Measurements from ENCODE around the gene IDH1. TPM values are rescaled to one million over a fixed set of nuclear protein-coding genes. Genes with fewer than 3 reads are reported as not detected.

IDH1 gene
- total and polyA plus RNA-seq, 10 of the 15 experiments (the other 5 are each of a cell fraction or from before 2014, with no cell fraction given), result 39.0 to 114 (median 55.0) TPM

DNA sequence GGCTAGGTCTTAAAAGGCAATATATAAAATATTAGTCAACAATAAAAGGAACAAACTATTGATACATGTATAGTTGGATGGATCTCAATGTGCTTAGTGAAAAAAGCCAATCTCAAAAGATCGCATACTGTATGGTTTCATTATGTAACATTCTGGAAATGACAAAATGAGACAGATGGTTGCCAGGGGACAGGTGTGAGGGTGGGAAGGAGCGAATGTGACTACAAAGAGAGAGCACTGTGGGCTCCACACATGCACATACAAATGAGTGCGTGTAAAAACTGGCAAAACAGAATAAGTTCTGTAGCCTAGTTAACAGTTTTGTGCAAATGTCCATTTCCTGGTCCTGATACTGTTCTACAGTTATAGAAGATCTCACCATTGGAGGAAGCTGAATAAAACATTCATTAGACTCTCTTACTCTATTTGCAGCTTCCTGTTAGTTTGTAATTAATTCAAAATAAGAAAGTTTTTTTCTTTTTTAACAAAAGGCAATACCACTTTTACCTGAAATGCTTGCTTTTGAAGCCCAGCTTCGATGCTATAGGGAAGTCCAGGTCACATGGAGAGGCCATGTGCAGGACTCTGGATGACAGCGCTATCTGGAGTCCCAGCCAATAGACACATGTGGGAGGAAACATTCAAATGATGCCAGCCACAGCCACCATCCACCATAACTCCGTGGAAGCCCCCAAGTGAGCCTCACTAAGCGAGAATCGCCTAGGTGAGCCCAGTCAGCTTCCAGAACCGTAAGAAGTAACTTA, 44.0 kb downstream of the IDH1 start:
- intact Hi-C loops (cut with micrococcal nuclease; ENCODE audit: unreplicated experiment) (no loop called here), in situ Hi-C loops (cut with MboI) (no loop called here)
- Histone ChIP-seq H3K9ac (ENCODE audit: control insufficient read depth, insufficient read depth, low read length) (no peak overlapping the region), H3K4me2 (ENCODE audit: control insufficient read depth, insufficient read depth) (no peak overlapping the region), H3K27ac (ENCODE audit: control insufficient read depth, insufficient read depth) (no peak overlapping the region), H3K36me3 (ENCODE audit: control insufficient read depth in 2 of 2, insufficient read depth in 2 of 2, low read length in 1 of 2) (no peaks in the 10 kb centered on the region), H3K27me3 (replicated peaks in 1 of 2; ENCODE audit: control insufficient read depth in 2 of 2, insufficient read depth in 2 of 2, low read length in 1 of 2) (no peaks in the 10 kb centered on the region), H3K4me1 (ENCODE audit: control insufficient read depth, insufficient read depth, low read length) (no peaks in the 10 kb centered on the region), H3K79me2 (ENCODE audit: control insufficient read depth, insufficient read depth, low read length) (no peaks in the 10 kb centered on the region), H3K9me3 (replicated peaks; ENCODE audit: control insufficient read depth, insufficient read depth, low read length) (no peaks in the 10 kb centered on the region), H4K20me1 (ENCODE audit: control insufficient read depth, insufficient read depth) (no peaks in the 10 kb centered on the region), H2AFZ (ENCODE audit: control insufficient read depth, low read depth, low read length) (no peak overlapping the region), H3K4me3 (no peak overlapping the region)
- no TSS peak for BruUV-seq (replicated peaks)
- ChIA-PET SMC1A (ENCODE audit: uncharacterized antibody, unreplicated experiment) (no interaction called here), RAD21 (ENCODE audit: unreplicated experiment) (no interaction called here), CTCF (no interaction called here), POLR2A (no interaction called here)
- 21% methylated on average over 9 of the region's 9 CpGs for WGBS (ENCODE audit: insufficient coverage, insufficient replicate concordance, low lambda C conversion rate, missing lambda C conversion rate)
- peak; percentile 50; the same call in 2 of the 3 replicates for ATAC-seq
- FAIRE-seq, result no peak
- no peak for DNase-seq (ENCODE audit: low read depth, low spot score)
- TF ChIP-seq DPF2 (IDR thresholded peaks at IDR 0.05) (no peak), FOS (IDR thresholded peaks at IDR 0.05; ENCODE audit: borderline replicate concordance, extremely low read depth, insufficient read length) (no peak), POLR2AphosphoS2 (IDR thresholded peaks at IDR 0.05; ENCODE audit: low read depth, low read length) (no peak), HDGF (IDR thresholded peaks at IDR 0.05) (no peak), ZNF274 (IDR thresholded peaks at IDR 0.05; ENCODE audit: insufficient read depth, insufficient read length) (no peak), EP300 (IDR thresholded peaks at IDR 0.05; ENCODE audit: borderline replicate concordance in 1 of 2, control insufficient read depth in 1 of 2, low read depth in 2 of 2, low read length in 2 of 2) (no peak), GATAD2B (conservative IDR thresholded peaks at IDR 0.05; ENCODE audit: low read depth) (no peak), SUPT20H (IDR thresholded peaks at IDR 0.05; ENCODE audit: borderline replicate concordance, control insufficient read depth, low read depth, low read length) (no peak), EZH2 (IDR thresholded peaks at IDR 0.05; ENCODE audit: borderline replicate concordance, control insufficient read depth, low read depth, low read length) (no peak)
- TF ChIP-seq, protein P1, sequence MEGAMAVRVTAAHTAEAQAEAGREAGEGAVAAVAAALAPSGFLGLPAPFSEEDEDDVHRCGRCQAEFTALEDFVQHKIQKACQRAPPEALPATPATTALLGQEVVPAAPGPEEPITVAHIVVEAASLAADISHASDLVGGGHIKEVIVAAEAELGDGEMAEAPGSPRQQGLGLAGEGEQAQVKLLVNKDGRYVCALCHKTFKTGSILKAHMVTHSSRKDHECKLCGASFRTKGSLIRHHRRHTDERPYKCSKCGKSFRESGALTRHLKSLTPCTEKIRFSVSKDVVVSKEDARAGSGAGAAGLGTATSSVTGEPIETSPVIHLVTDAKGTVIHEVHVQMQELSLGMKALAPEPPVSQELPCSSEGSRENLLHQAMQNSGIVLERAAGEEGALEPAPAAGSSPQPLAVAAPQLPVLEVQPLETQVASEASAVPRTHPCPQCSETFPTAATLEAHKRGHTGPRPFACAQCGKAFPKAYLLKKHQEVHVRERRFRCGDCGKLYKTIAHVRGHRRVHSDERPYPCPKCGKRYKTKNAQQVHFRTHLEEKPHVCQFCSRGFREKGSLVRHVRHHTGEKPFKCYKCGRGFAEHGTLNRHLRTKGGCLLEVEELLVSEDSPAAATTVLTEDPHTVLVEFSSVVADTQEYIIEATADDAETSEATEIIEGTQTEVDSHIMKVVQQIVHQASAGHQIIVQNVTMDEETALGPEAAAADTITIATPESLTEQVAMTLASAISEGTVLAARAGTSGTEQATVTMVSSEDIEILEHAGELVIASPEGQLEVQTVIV (IDR thresholded peaks at IDR 0.05; ENCODE audit: borderline replicate concordance, partially characterized antibody), result no peak
- TF ChIP-seq, protein P2, sequence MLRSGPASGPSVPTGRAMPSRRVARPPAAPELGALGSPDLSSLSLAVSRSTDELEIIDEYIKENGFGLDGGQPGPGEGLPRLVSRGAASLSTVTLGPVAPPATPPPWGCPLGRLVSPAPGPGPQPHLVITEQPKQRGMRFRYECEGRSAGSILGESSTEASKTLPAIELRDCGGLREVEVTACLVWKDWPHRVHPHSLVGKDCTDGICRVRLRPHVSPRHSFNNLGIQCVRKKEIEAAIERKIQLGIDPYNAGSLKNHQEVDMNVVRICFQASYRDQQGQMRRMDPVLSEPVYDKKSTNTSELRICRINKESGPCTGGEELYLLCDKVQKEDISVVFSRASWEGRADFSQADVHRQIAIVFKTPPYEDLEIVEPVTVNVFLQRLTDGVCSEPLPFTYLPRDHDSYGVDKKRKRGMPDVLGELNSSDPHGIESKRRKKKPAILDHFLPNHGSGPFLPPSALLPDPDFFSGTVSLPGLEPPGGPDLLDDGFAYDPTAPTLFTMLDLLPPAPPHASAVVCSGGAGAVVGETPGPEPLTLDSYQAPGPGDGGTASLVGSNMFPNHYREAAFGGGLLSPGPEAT (IDR thresholded peaks at IDR 0.05; ENCODE audit: low read depth), result no peak
- TF ChIP-seq, protein P3, sequence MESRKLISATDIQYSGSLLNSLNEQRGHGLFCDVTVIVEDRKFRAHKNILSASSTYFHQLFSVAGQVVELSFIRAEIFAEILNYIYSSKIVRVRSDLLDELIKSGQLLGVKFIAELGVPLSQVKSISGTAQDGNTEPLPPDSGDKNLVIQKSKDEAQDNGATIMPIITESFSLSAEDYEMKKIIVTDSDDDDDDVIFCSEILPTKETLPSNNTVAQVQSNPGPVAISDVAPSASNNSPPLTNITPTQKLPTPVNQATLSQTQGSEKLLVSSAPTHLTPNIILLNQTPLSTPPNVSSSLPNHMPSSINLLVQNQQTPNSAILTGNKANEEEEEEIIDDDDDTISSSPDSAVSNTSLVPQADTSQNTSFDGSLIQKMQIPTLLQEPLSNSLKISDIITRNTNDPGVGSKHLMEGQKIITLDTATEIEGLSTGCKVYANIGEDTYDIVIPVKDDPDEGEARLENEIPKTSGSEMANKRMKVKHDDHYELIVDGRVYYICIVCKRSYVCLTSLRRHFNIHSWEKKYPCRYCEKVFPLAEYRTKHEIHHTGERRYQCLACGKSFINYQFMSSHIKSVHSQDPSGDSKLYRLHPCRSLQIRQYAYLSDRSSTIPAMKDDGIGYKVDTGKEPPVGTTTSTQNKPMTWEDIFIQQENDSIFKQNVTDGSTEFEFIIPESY (IDR thresholded peaks at IDR 0.05), result no peak
- TF ChIP-seq, protein P4, sequence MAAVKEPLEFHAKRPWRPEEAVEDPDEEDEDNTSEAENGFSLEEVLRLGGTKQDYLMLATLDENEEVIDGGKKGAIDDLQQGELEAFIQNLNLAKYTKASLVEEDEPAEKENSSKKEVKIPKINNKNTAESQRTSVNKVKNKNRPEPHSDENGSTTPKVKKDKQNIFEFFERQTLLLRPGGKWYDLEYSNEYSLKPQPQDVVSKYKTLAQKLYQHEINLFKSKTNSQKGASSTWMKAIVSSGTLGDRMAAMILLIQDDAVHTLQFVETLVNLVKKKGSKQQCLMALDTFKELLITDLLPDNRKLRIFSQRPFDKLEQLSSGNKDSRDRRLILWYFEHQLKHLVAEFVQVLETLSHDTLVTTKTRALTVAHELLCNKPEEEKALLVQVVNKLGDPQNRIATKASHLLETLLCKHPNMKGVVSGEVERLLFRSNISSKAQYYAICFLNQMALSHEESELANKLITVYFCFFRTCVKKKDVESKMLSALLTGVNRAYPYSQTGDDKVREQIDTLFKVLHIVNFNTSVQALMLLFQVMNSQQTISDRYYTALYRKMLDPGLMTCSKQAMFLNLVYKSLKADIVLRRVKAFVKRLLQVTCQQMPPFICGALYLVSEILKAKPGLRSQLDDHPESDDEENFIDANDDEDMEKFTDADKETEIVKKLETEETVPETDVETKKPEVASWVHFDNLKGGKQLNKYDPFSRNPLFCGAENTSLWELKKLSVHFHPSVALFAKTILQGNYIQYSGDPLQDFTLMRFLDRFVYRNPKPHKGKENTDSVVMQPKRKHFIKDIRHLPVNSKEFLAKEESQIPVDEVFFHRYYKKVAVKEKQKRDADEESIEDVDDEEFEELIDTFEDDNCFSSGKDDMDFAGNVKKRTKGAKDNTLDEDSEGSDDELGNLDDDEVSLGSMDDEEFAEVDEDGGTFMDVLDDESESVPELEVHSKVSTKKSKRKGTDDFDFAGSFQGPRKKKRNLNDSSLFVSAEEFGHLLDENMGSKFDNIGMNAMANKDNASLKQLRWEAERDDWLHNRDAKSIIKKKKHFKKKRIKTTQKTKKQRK (IDR thresholded peaks at IDR 0.05; ENCODE audit: low read depth, low read length), result no peak
